GM23338 (cell line): Measurements from ENCODE around the gene TMIGD3. TPM values are rescaled to one million over a fixed set of nuclear protein-coding genes. Genes with fewer than 3 reads are reported as not detected.

Source experiments
- ATAC-seq: fragments of 200-7000 bp; cut with Tn5 transposase; 3 replicates; pipeline ENCODE4 v1.9.1; 2020
- DNase-seq: peaks from one replicate; pipeline ENCODE4 v3.0.0-alpha.2; 2015; ENCODE audit warnings: low spot score
- H2AFZ ChIP-seq: fragments of 200-600 bp; sonication (generic); 2 replicates; pipeline ENCODE4 v1.8.0; 2016; ENCODE audit warnings: antibody characterized with exemption, mild to moderate bottlenecking, moderate library complexity
- H3F3A ChIP-seq: fragments of 200-600 bp; sonication (generic); replicated peaks from 2 replicates; pipeline ENCODE4 v1.8.0; 2017; ENCODE audit warnings: antibody characterized with exemption, mixed run types, low read depth
- H3K27ac ChIP-seq: fragments of 200-600 bp; sonication (generic); 2 replicates; pipeline ENCODE4 v1.6.1; 2016; ENCODE audit warnings: low read depth
- H3K27me3 ChIP-seq: fragments of 200-600 bp; sonication (generic); 2 replicates; pipeline ENCODE4 v1.8.0; 2016; ENCODE audit warnings: mild to moderate bottlenecking, mixed run types, moderate library complexity; ENCODE audit not compliant: insufficient read depth
- H3K36me3 ChIP-seq: fragments of 200-600 bp; sonication (generic); 2 replicates; pipeline ENCODE4 v1.8.0; 2016; ENCODE audit warnings: mild to moderate bottlenecking; ENCODE audit not compliant: insufficient read depth
- H3K4me1 ChIP-seq: fragments of 200-600 bp; sonication (generic); 2 replicates; pipeline ENCODE4 v1.8.0; 2016; ENCODE audit warnings: mild to moderate bottlenecking, moderate library complexity; ENCODE audit not compliant: insufficient read depth
- H3K4me2 ChIP-seq: fragments of 200-600 bp; sonication (generic); 2 replicates; pipeline ENCODE4 v1.7.1; 2017; ENCODE audit warnings: mixed run types
- H3K4me3 ChIP-seq: fragments of 200-600 bp; sonication (generic); 2 replicates; pipeline ENCODE4 v1.6.1; 2016; ENCODE audit warnings: mixed run types
- H3K79me2 ChIP-seq: fragments of 200-600 bp; sonication (generic); replicated peaks from 2 replicates; pipeline ENCODE4 v1.8.0; 2017; ENCODE audit warnings: mild to moderate bottlenecking; ENCODE audit not compliant: insufficient read depth
- H3K9me2 ChIP-seq: fragments of 200-600 bp; sonication (generic); 2 replicates; pipeline ENCODE4 v1.8.0; 2017; ENCODE audit not compliant: insufficient read depth
- H4K20me1 ChIP-seq: fragments of 200-600 bp; sonication (generic); replicated peaks from 2 replicates; pipeline ENCODE4 v1.8.0; 2017; ENCODE audit warnings: mild to moderate bottlenecking; ENCODE audit not compliant: insufficient read depth
- H3K27ac Mint-ChIP-seq: 2 replicates; pipeline ENCODE4 v1.8.0; 2020; ENCODE audit warnings: inconsistent platforms, mild to moderate bottlenecking, moderate library complexity, mixed read lengths
- H3K27me3 Mint-ChIP-seq: 3 replicates; pipeline ENCODE4 v1.8.0; 2022; ENCODE audit warnings: low read depth, mild to moderate bottlenecking, moderate library complexity, mixed read lengths, inconsistent platforms; ENCODE audit not compliant: insufficient read depth, poor library complexity
- H3K36me3 Mint-ChIP-seq: 3 replicates; pipeline ENCODE4 v1.8.0; 2021; ENCODE audit warnings: low read depth, mild to moderate bottlenecking, inconsistent platforms, moderate library complexity, mixed read lengths
- H3K4me1 Mint-ChIP-seq: 3 replicates; pipeline ENCODE4 v1.8.0; 2020; ENCODE audit warnings: mild to moderate bottlenecking, inconsistent platforms, mixed read lengths
- H3K4me3 Mint-ChIP-seq: 3 replicates; pipeline ENCODE4 v1.8.0; 2021; ENCODE audit warnings: moderate library complexity, mild to moderate bottlenecking, inconsistent platforms, mixed read lengths
- H3K9me3 Mint-ChIP-seq: 3 replicates; pipeline ENCODE4 v1.8.0; 2020; ENCODE audit warnings: moderate library complexity, mild to moderate bottlenecking, inconsistent platforms, mixed read lengths
- EZH2 ChIP-seq: fragments of 200-600 bp; sonication (generic); IDR thresholded peaks from one replicate; pipeline ENCODE4 v1.8.0; 2017; ENCODE audit warnings: antibody characterized with exemption, mild to moderate bottlenecking, low read depth; ENCODE audit not compliant: unreplicated experiment
- EZH2phosphoT487 ChIP-seq: fragments of 200-600 bp; sonication (generic); IDR thresholded peaks from one replicate; pipeline ENCODE4 v1.8.1; 2018; ENCODE audit warnings: antibody characterized with exemption; ENCODE audit not compliant: unreplicated experiment
- NANOG ChIP-seq: IDR thresholded peaks from 2 replicates; pipeline ENCODE4 v1.6.1; 2016; ENCODE audit warnings: antibody characterized with exemption, borderline replicate concordance
- POLR2AphosphoS5 ChIP-seq: IDR thresholded peaks from 2 replicates; pipeline ENCODE4 v1.6.1; 2016; ENCODE audit warnings: antibody characterized with exemption, low read depth
- polyA plus RNA-seq: library from polyadenylated mRNA; unstranded; fragments of >200 nt; fragmentation: Nextera tagmentation; extraction: Ambion mirVana; gene quantifications from 2 replicates; pipeline ENCODE4 v1.2.1, GENCODE V29; 2016
- total RNA-seq: library from RNA; depleted of rRNA; stranded (reverse); fragments of >200 nt; shearing (Covaris generic); gene quantifications from 2 replicates; pipeline ENCODE4 v1.2.3, GENCODE V29; 2014
- TF ChIP-seq, protein P1 (sequence below): IDR thresholded peaks from 2 replicates; pipeline ENCODE4 v1.6.1; 2016; ENCODE audit warnings: antibody characterized with exemption
- TF ChIP-seq, protein P2 (sequence below): fragments of 250-450 bp; sonication (Bioruptor Pico); IDR thresholded peaks from 2 replicates; pipeline ENCODE4 v1.5.0; 2020; ENCODE audit warnings: mild to moderate bottlenecking, moderate library complexity

TMIGD3 gene
- total and polyA plus RNA-seq, 2 experiments from 2014 or later, result not detected

DNA sequence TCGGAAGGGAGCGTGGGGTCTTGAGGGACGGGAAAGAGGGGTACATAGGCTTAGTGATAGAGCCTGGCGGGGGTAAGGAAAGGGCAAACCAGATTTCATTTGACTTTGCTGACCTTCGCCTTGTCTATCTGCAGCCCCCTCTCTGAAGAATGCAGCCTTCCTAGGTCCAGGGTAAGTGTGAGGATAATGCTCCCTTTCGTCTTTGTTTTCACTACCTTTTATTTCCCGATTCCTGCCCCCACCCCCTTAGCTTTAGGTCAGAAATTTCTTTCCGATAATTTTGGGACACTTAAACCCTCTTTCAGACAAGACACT is 53.8 kb downstream of the TMIGD3 start:
- H3K27me3 Mint-ChIP-seq, result peaks cover 9% of the 10 kb centered on the region
- DNase-seq, result no peak
- peaks cover 15% of the 10 kb centered on the region for H3K36me3 ChIP-seq
- H2AFZ ChIP-seq, result no peak overlapping the region; the same call in 1 of the 2 replicates
- H3K9me2 ChIP-seq, result no peaks in the 10 kb centered on the region
- peaks cover 44% of the 10 kb centered on the region for H3K36me3 Mint-ChIP-seq
- TF ChIP-seq POLR2AphosphoS5 (no peak), EZH2 (no peak), NANOG (no peak), EZH2phosphoT487 (no peak)
- TF ChIP-seq, protein P1, sequence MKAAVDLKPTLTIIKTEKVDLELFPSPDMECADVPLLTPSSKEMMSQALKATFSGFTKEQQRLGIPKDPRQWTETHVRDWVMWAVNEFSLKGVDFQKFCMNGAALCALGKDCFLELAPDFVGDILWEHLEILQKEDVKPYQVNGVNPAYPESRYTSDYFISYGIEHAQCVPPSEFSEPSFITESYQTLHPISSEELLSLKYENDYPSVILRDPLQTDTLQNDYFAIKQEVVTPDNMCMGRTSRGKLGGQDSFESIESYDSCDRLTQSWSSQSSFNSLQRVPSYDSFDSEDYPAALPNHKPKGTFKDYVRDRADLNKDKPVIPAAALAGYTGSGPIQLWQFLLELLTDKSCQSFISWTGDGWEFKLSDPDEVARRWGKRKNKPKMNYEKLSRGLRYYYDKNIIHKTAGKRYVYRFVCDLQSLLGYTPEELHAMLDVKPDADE, result no peak
- TF ChIP-seq, protein P2, sequence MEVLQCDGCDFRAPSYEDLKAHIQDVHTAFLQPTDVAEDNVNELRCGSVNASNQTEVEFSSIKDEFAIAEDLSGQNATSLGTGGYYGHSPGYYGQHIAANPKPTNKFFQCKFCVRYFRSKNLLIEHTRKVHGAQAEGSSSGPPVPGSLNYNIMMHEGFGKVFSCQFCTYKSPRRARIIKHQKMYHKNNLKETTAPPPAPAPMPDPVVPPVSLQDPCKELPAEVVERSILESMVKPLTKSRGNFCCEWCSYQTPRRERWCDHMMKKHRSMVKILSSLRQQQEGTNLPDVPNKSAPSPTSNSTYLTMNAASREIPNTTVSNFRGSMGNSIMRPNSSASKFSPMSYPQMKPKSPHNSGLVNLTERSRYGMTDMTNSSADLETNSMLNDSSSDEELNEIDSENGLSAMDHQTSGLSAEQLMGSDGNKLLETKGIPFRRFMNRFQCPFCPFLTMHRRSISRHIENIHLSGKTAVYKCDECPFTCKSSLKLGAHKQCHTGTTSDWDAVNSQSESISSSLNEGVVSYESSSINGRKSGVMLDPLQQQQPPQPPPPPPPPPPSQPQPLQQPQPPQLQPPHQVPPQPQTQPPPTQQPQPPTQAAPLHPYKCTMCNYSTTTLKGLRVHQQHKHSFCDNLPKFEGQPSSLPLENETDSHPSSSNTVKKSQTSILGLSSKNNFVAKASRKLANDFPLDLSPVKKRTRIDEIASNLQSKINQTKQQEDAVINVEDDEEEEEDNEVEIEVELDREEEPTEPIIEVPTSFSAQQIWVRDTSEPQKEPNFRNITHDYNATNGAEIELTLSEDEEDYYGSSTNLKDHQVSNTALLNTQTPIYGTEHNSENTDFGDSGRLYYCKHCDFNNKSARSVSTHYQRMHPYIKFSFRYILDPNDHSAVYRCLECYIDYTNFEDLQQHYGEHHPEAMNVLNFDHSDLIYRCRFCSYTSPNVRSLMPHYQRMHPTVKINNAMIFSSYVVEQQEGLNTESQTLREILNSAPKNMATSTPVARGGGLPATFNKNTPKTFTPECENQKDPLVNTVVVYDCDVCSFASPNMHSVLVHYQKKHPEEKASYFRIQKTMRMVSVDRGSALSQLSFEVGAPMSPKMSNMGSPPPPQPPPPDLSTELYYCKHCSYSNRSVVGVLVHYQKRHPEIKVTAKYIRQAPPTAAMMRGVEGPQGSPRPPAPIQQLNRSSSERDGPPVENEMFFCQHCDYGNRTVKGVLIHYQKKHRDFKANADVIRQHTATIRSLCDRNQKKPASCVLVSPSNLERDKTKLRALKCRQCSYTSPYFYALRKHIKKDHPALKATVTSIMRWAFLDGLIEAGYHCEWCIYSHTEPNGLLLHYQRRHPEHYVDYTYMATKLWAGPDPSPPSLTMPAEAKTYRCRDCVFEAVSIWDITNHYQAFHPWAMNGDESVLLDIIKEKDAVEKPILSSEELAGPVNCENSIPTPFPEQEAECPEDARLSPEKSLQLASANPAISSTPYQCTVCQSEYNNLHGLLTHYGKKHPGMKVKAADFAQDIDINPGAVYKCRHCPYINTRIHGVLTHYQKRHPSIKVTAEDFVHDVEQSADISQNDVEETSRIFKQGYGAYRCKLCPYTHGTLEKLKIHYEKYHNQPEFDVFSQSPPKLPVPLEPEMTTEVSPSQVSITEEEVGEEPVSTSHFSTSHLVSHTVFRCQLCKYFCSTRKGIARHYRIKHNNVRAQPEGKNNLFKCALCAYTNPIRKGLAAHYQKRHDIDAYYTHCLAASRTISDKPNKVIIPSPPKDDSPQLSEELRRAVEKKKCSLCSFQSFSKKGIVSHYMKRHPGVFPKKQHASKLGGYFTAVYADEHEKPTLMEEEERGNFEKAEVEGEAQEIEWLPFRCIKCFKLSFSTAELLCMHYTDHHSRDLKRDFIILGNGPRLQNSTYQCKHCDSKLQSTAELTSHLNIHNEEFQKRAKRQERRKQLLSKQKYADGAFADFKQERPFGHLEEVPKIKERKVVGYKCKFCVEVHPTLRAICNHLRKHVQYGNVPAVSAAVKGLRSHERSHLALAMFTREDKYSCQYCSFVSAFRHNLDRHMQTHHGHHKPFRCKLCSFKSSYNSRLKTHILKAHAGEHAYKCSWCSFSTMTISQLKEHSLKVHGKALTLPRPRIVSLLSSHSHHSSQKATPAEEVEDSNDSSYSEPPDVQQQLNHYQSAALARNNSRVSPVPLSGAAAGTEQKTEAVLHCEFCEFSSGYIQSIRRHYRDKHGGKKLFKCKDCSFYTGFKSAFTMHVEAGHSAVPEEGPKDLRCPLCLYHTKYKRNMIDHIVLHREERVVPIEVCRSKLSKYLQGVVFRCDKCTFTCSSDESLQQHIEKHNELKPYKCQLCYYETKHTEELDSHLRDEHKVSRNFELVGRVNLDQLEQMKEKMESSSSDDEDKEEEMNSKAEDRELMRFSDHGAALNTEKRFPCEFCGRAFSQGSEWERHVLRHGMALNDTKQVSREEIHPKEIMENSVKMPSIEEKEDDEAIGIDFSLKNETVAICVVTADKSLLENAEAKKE (CRISPR knock-in tag), result no peak
- H3K79me2 ChIP-seq, result peaks cover 79% of the 10 kb centered on the region
- peak; percentile 65; the same call in 2 of the 3 replicates for ATAC-seq
- H3K4me1 ChIP-seq, result peaks cover 7% of the 10 kb centered on the region; the same call in 1 of the 2 replicates
- H3K9me3 Mint-ChIP-seq, result no peaks in the 10 kb centered on the region
- peak overlapping the region; percentile 100 for H3K4me2 ChIP-seq
- peak overlapping the region; percentile 71 for H3K4me3 ChIP-seq
- no peaks in the 10 kb centered on the region for H3F3A ChIP-seq
- H3K4me1 Mint-ChIP-seq, result peaks cover 18% of the 10 kb centered on the region
- peak overlapping the region; percentile 100 for H3K4me3 Mint-ChIP-seq
- peak overlapping the region; percentile 98 for H3K27ac Mint-ChIP-seq
- H4K20me1 ChIP-seq, result peaks cover 16% of the 10 kb centered on the region
- no peaks in the 10 kb centered on the region for H3K27me3 ChIP-seq
- peak overlapping the region; percentile 29 for H3K27ac ChIP-seq
